ENCODE data around the gene DMXL2. TPM values are rescaled to one million over a fixed set of nuclear protein-coding genes. Genes with fewer than 3 reads are reported as not detected.

Gene DMXL2
- total and polyA plus RNA-seq, 9 of the 15 experiments (the other 6 are each of a cell fraction or from before 2014, with no cell fraction given) = 9.3 to 57.7 (median 30.7) TPM

- TF ChIP-seq ZNF639 (CRISPR knock-in tag; conservative IDR thresholded peaks at IDR 0.05 in 1 of 2, IDR thresholded peaks at IDR 0.05 in 1 of 2) (no peak), NBN (IDR thresholded peaks at IDR 0.05; ENCODE audit: low read depth) (peak; percentile 61; the same call in 1 of the 2 replicates), CBFA2T2 (conservative IDR thresholded peaks at IDR 0.05) (no peak), HMGN3 (IDR thresholded peaks at IDR 0.05; ENCODE audit: borderline replicate concordance, extremely low read depth, insufficient read length, low read depth, low read length) (no peak), OTX1 (CRISPR knock-in tag; IDR thresholded peaks at IDR 0.05) (no peak), FUS (optimal IDR thresholded peaks at IDR 0.05; ENCODE audit: low read depth, low read length) (no peak), ZNF318 (IDR thresholded peaks at IDR 0.05; ENCODE audit: borderline replicate concordance in 1 of 2, low read depth in 1 of 2) (no peak), NR1H2 (CRISPR knock-in tag; IDR thresholded peaks at IDR 0.05) (no peak), ZNF316 (IDR thresholded peaks at IDR 0.05) (no peak), BRD9 (IDR thresholded peaks at IDR 0.05; ENCODE audit: low read depth, partially characterized antibody) (peak; percentile 44), PTTG1 (tag; IDR thresholded peaks at IDR 0.05; ENCODE audit: low read depth) (no peak), XRCC3 (IDR thresholded peaks at IDR 0.05) (no peak), MAZ (CRISPR knock-in tag; conservative IDR thresholded peaks at IDR 0.05 in 1 of 2, IDR thresholded peaks at IDR 0.05 in 1 of 2) (no peak), SAP30 (IDR thresholded peaks at IDR 0.05; ENCODE audit: borderline replicate concordance, insufficient read depth, low read depth, low read length, poor library complexity, severe bottlenecking) (no peak), ZBTB2 (IDR thresholded peaks at IDR 0.05) (no peak)
Measured at GRCh38 chr15:51649659-51650521, 27.3 kb upstream of the DMXL2 start (continued).
